HG03378 (cell line): ENCODE data around the gene TAF3.

ENCODE experiments used
- ATAC-seq: cut with Tn5 transposase; IDR thresholded peaks from one replicate; pipeline ENCODE4 v1.9.1; 2021; ENCODE audit warnings: mild to moderate bottlenecking, moderate library complexity; ENCODE audit not compliant: unreplicated experiment

The TAF3 gene

DNA sequence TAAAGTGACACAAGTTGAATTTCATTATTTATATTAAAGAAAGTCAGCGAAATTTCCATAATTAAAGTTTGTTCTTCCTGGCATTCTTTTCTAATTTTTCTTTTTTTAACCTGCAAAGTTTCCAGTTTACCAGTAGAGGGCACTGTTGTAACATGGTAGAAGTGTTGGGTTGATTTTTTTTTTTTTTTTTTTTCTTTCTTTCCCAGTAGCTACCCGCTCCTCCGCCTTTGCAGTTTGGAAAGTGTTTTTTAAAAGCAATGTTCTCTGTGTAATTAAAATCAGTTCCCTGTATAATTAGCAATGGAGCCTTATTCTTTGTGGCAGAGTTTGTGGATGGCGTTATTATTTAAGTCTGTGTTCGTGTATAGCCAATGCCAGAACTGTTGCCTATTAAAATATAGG, 53.7 kb downstream of the TAF3 start:
- ATAC-seq = no peak

DNA sequence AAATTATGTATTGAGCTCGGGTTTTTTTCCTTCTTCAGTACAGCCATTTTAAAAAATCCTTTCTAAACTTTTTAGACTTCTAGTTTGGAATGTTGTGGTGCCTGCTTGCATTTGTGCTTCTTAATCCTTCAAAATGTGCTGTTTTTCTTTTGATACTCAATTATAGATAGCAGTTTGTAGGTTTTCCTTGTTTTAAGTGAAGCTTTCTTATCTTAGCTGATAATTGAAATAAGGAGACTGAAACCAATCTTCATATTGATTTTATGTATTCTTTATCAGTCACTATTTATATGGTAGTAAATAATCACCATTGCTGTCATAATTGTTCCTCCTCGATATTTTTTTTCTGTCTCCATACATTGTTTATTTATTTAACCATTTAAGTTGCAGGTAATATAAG, 56.6 kb downstream of the TAF3 start:
- no peak for ATAC-seq

- no peak for ATAC-seq
These were observed 58.3 kb downstream of the TAF3 start for GRCh38 chr10:7876541-7877127.

- no peak for ATAC-seq
These were observed 62.8 kb downstream of the TAF3 start for GRCh38 chr10:7881119-7881518.

DNA sequence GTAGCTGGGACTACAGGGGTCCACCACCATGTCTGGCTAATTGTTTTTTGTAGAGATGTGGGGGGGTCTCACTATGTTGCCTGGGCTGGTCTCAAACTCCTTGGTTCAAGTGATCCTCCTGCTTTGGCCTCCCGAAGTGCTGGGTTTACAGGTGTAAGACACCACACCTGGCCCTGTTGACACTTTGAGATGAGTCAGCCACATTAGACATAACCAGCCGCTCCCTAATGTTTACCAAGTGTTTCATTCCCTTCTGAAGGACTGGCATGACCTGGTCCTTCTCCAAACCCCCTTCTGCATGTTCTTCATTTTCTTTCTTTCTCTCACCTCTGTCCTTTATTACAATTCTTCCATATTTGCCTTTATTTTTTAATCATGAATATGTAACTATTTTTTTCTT, 67.8 kb downstream of the TAF3 start:
- no peak for ATAC-seq

DNA sequence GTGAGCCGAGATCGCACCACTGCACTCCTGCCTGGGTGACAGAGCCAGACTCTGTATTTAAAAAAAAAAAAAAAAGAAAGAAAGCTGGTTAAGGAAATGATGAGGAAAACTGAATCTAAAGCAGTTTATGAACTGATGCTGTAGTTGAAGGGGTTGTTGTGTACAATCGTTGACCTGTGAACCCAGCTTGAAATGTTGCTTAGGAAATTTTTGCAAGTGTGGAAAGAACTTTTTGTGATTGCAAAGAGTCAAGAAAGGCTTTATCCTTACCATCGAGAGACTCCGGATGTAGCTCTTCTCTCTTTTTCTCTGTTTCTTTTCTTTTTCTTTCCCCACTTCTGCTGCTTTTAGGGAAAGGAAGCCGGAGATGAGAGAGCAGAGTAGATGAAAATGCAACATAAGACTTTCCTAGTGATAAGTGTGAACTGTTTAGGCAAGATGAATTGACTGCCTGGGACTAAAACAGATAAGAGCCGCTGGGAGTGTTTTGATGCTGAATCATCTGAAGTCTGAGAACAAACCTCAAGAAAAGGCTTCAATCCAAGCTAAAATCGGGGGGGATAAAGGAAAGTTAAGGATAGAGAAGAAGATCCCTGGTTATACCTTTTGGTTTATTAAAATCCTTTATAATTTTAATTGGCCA, 69.0 kb downstream of the TAF3 start:
- ATAC-seq = no peak

DNA sequence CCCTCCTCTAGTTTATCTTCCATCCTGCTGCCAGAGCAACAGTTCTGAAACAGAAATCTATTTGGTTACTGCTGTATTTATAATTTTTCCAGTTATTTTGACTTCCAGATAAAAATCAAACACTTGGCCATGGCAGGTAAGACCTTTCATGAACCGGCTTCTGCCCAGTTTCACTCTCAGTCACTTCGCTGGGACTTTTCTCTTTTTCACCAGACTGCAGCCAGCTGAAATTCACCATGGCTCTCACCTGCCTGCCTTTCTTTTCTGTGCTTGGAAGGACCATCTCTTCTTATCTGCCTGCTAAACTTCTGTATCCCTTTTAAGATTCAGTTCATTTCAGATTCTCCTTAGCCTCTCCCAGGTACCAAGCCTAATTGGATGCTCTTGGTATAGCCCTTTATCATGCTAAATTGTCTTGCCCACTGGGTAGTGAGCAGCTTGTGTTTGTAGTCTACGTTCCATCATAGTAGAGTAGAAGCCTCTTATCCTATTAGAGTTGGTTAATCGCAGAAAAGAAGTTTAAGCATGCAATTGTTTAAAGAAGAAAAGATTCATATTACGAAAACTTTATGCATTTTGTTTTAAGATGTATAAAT, 71.7 kb downstream of the TAF3 start:
- ATAC-seq = peak; percentile 73

DNA sequence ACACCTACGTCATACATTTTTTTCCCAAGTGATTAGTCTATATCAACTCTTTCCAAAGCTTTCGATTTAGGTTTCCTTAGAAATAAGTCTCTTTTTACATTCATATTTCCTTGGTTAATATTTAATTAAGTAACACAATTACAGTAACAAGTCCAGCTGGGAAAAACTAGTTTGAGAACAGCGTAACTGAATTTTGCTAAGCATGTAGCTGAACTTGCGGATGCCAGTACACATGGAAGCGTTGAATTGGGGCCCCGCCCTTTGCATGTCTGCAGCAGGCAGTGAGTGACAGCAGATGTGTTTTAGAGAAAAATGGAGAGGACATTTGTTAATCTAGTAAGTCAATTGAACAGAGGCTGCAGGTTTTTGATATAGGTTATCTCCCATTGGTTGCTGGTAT, 72.5 kb downstream of the TAF3 start:
- no peak for ATAC-seq

GRCh38 chr10:7891634-7892033, 73.3 kb downstream of the TAF3 start:
- no peak for ATAC-seq

DNA sequence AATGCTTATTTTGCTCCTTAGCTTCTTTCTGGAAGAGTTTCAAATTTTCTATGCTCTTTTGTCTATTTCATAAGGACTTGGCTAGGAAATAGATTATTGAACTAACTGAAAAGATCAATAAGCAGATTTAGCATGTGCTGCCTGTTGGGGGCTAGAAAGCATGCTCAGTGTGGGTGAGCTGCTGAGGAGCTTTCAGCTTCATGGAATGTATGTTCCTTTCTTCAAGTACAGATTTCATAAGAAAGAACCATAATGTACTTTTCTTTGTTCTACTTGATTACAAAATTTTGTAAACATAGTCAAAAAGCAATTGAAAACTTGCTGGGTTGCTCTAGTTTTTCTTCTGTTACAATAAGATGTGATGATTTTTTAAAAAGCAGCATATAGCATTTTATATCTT, 73.8 kb downstream of the TAF3 start:
- ATAC-seq = no peak

DNA sequence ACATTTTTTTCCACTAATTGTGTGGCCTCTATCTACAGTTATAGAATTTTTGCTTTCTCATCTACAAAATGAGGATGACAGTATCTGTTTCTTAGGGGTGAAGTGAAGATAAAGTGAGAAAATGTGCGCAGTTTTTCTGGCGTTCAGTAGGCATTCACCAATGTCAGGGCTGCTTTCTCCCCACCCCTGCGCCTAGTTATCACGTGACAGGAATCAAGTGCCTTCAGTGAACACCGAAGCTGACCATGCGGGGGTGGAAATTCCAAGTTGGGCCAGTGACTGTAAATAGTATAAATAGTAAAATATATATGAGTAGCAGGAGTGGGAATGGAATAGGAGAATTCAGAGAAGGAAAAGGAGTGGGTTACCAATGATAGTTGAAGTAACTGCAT, 77.4 kb downstream of the TAF3 start:
- no peak for ATAC-seq

DNA sequence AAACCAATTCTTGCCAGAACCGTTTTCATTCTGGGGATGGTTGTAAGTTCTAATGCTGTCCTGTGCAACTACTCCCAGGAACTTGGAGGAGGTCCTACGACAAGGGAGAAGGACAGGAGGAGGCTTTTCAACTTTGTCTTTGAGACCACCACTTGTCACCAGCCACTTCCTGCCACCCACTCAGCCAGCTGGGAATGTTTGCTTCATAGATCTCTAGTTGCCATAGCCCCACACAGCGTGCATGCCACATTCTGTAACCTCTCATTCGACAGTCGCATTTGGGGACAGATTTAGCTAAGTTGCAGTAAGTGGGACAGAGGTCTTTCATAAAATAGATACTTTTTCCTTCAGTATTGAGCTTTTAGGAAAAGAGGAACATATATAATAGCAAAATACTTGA, 78.0 kb downstream of the TAF3 start:
- ATAC-seq = no peak

- ATAC-seq = no peak
These were observed 83.0 kb downstream of the TAF3 start for GRCh38 chr10:7901256-7901655.

GRCh38 chr10:7902413-7902812, 84.1 kb downstream of the TAF3 start:
- ATAC-seq = no peak

DNA sequence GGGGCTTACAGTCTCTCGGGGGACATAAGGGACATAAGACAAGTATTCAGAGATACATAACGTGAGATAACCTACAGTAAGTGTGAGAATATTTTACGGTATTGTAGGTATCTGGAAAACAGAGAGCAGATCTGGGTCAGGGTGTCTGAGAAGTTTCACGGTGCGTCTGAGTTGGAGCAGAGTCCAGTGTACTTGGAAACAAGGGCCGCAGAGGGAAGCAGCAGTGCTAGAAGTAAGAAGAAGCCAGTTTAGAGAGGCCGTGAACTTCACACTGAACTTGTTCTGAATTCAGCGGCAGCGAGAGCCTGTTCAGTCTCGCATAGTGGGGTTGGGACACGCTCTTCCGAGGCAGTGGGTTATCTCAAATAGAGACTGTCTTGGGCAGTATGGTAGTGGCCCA, 85.5 kb downstream of the TAF3 start:
- no peak for ATAC-seq

GRCh38 chr10:7906128-7906527, 87.8 kb downstream of the TAF3 start:
- no peak for ATAC-seq

DNA sequence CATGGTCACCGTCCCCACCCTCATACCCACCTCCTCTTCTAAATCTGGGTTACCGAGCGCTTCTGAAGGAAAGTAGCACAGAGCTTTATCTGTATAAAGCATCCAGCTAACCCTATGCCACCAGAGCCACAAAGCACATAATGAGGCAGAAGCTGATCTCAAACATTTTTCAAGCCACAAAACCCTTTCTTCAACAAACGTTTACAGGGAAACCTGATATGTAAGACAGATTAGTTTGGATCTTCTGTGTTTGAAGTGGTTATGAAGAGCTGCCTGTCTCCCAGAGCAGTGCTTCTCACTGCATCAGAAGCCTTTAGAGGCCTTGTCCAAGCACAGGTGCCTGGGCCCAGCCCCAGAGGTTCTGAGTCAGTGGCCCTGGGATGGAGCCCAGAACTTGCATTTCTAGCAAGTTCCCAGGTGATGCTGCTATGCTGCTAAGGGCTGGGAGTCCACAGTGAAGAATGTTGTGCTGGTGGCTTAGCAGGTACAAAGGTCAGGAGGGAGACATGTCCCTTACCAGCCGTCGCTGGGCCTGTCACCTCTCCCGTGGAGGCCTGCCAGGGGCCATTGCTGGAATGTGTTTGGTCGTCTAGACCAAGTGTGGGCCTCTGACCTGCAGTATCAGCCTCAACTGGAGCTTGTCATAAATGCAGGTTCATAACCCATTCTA, 90.4 kb downstream of the TAF3 start:
- no peak for ATAC-seq

GRCh38 chr10:7913126-7913872, 95.0 kb downstream of the TAF3 start:
- ATAC-seq = no peak

DNA sequence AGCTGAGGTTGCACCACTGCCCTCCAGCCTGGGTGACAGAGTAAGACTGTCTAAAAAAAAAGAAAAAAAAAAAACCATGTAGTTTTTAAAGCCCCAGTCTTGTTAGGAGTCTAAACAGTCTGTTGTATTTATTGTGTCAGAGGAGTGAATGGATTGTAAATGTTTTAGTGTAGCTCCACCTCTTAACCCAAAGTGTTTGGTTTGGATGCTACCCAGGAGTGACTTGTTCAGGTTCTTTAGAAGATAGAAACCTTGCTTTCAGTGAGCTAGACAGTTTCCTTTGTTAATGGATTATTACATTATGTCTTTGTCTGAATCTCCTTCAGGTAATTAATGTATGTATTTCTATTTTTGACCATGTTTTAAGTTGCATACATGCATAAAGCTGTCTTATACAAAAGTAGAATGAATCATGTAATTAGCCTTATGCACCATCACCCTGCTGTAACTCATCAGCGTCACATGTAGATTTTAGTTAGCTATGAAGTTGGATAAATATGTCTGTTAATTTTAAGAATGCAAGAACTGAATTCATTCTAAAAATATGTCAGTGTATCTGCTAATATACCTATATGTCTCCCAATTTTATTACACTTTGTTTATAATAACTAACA, 97.7 kb downstream of the TAF3 start:
- no peak for ATAC-seq

DNA sequence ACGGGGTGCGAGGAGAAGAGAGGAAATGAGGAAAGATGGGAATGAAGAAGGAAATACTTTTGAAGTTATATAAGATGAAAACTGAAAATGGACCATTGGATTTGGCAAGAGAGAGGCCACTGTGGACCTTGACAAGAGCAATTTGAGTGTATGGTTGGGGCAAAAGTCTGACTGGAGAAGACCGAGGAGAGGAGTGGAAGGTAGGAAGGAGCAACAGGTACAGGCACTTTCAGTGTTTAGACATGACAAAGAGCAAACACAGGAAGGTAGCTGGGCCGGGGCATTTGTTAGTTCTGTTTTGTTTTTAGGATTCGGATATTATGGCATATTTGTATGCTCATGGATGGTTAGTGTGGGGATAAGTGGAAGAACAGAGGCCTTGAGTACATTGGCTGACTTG, 99.4 kb downstream of the TAF3 start:
- ATAC-seq = no peak

- no peak for ATAC-seq
These were observed 104.4 kb downstream of the TAF3 start for GRCh38 chr10:7922707-7923106.
